22Rv1 (cell line): Measurements from ENCODE around the gene TMEM218.

Experiments used
- H3K27ac ChIP-seq: fragments of 450-650 bp; 2 replicates; pipeline ENCODE4 v1.5.1; 2017
- ZFX ChIP-seq: fragments of 450-650 bp; IDR thresholded peaks from 2 replicates; pipeline ENCODE4 v1.6.1; 2017; ENCODE audit warnings: antibody characterized with exemption, borderline replicate concordance
- TF ChIP-seq, protein P1 (sequence below): fragments of 450-650 bp; IDR thresholded peaks from 2 replicates; pipeline ENCODE4 v1.5.1; 2017; ENCODE audit warnings: mild to moderate bottlenecking

The TMEM218 gene

DNA sequence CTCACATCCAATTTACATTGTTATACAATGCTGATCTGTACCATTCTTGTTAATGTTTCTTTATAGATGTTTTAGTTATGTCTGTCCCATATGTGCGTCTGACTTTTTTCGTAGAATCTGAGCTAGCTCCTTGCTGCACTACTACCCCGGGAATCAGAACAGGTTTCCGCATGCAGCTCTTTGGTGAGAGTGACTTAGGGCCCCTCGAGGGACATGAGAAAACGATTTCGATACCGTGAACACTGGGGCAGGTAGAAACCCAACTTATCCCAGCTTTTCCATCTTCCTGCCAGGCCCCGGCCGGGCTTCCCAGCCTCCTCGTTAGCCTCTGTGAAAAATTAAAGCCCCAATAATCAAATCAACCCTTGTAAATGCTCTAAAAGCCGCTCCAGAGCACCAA is 29.8 kb upstream of the TMEM218 start:
- TF ChIP-seq, protein P1, sequence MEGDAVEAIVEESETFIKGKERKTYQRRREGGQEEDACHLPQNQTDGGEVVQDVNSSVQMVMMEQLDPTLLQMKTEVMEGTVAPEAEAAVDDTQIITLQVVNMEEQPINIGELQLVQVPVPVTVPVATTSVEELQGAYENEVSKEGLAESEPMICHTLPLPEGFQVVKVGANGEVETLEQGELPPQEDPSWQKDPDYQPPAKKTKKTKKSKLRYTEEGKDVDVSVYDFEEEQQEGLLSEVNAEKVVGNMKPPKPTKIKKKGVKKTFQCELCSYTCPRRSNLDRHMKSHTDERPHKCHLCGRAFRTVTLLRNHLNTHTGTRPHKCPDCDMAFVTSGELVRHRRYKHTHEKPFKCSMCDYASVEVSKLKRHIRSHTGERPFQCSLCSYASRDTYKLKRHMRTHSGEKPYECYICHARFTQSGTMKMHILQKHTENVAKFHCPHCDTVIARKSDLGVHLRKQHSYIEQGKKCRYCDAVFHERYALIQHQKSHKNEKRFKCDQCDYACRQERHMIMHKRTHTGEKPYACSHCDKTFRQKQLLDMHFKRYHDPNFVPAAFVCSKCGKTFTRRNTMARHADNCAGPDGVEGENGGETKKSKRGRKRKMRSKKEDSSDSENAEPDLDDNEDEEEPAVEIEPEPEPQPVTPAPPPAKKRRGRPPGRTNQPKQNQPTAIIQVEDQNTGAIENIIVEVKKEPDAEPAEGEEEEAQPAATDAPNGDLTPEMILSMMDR, result no peak
- no peak for TF ChIP-seq ZFX
- H3K27ac ChIP-seq, result no peak overlapping the region

DNA sequence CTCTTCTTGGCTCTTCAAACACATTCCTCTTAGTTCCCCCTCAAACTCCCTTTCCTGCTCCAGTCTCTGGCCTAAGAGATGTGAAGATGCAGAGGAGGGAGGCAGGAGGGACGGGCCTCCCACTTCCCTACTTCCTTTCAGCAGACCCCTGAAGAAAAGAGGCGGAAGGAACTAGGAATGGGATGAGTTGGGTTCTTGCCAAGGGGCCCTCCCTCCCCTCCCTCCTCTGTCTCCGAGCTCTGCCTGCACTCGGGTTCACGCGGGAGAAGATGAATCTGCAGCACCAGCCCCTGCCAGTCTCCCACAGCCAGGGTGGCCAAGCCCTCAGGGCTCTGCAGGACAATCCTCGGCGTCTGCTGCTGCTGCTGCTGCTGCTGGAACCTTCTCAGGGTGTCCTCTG is 28.8 kb upstream of the TMEM218 start:
- TF ChIP-seq, protein P1, result no peak
- no peak for TF ChIP-seq ZFX
- no peak overlapping the region for H3K27ac ChIP-seq

DNA sequence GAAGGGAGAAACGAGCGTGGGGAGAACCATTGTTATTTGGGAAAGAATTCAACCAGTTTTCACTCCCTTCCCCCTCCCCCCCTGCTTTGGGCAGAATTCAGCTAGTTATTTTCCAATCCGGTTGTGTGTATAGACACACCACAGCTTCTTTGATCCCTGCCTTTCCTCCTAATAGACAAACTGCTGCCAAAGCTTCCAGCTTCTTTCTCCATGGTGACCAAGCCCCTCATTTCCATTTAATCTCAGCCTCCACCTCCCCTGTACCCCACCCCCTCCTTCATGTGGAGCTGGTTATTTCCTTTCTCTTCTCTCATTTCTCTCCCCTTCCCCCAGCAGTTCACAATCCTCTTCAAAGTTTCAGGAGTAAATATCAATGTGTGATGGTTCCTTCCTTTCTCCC is 28.4 kb upstream of the TMEM218 start:
- no peak for TF ChIP-seq ZFX
- TF ChIP-seq, protein P1, result no peak
- H3K27ac ChIP-seq, result no peak overlapping the region

DNA sequence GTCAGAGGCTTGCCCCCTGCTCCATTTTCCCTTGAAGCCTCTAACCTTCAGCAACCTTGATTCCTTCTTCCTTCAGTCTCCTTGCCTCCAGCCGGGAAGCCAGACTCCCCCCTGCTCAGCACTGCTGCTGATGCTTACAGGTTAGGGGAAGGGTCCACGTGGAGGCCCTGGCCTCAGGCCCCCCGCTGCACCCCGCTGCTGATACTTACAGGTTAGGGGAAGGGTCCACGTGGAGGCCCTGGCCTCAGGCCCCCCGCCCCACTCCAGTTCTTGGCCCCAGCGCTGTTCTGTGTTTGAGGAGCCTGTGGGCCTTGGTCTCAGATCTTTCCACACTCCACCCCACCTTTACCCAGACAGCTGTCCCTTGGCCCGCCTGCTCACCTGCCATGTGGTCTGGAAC is 27.5 kb upstream of the TMEM218 start:
- TF ChIP-seq ZFX, result no peak
- TF ChIP-seq, protein P1, result no peak
- no peak overlapping the region for H3K27ac ChIP-seq

DNA sequence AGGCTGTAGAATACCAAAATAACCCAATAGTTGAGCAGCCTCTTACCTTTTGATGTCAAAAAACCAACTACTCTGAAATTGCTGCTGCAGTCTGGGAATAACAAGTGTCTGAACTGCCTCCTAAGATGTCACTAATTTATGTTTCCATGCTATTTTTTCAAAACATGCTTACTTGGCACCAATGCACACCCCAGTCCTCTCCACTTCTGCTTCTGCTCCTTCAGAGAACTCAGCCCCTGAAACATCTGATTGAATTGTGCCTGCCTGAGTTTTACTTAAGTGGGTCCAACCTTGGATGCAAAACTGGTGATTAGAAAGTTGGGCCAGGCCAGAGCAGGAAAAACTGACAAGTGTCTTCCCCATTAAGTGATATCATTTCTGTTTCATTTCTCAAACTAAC is 24.6 kb upstream of the TMEM218 start:
- H3K27ac ChIP-seq, result no peak overlapping the region
- no peak for TF ChIP-seq ZFX
- TF ChIP-seq, protein P1, result no peak

DNA sequence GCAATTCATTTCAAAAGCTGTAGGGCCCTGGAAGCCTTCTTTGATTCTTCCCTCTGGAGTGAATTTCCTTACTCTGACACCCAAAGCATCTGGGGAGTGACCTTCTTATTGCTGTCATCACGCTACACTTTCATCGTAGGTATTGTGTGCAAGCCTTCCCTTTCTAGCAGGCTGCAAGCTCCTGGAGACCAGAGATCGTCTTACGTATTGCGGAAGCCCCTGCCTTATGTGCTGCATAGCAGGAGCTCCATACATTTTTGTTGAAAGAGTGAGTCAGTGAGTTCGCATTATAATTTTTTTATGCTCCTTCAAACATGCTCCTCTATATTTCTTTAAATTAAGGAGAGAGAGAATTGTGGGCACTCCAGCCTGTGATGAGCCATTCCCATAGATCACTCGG is 21.2 kb upstream of the TMEM218 start:
- TF ChIP-seq, protein P1, result no peak
- no peak for TF ChIP-seq ZFX
- no peak overlapping the region for H3K27ac ChIP-seq

DNA sequence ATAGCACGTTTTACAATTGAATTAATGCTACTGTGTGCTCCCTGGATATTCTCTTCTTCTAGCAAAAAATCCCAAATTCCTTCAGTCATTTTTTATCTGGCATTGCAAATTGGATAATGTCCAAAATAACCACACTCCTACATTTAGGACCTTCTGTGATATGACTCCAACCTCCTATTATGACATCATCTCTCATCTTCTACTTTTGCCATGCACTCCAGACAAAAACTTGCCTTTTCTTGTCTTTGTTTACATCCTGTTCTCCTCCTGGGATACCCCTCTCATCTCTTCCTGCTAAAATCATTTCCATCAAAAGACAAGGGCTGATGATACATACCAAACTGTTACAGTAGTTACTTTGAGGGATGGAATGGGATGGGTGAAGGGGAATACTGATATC is 20.6 kb upstream of the TMEM218 start:
- TF ChIP-seq ZFX, result no peak
- TF ChIP-seq, protein P1, result no peak
- H3K27ac ChIP-seq, result no peak overlapping the region
